K562 (cell line): ENCODE results near the gene TMEM143. TPM values are rescaled to one million over a fixed set of nuclear protein-coding genes. Genes with fewer than 3 reads are reported as not detected.
A peak's percentile ranks its signal among the peaks of the same experiment; 100 is the strongest.

Experiments
- ATAC-seq: fragments of 200-7000 bp; cut with Tn5 transposase; 3 replicates; pipeline ENCODE4 v1.9.1; 2020; ENCODE audit warnings: moderate library complexity
- BruUV-seq: library from RNA; stranded (reverse); fragments of 400-500 nt; replicated peaks from 2 replicates; lab custom pipeline; 2021; lab: Mats Ljungman, UMichigan
- CTCF ChIA-PET: fragments of 300-600 bp; formaldehyde crosslinking; extraction: SDS; loops from one replicate; lab custom pipeline; 2021; ENCODE audit warnings: low intra/inter-chr PET ratio; lab: Yijun Ruan, JAX
- POLR2A ChIA-PET: fragments of 300-600, 350-650 bp; sonication (Branson Sonifier 250); formaldehyde crosslinking; extraction: SDS; loops from one replicate; lab custom pipeline; 2021; ENCODE audit warnings: antibody characterized with exemption, inconsistent platforms; lab: Yijun Ruan, JAX
- DNase-seq, 4 experiments: peaks; one replicate each; pipeline versions ENCODE4 v3.0.0 to v3.0.0-alpha.2; 2011 to 2018; ENCODE audit warnings: low spot score in 3 of 4, mixed read lengths in 3 of 4; ENCODE audit errors: extremely low read depth in 1 of 4
- FAIRE-seq: peaks from 2 replicates; lab custom pipeline; 2011; peaks lifted over from hg19 to GRCh38; lab: Jason Lieb, UNC
- H2AFZ ChIP-seq: 2 replicates; pipeline ENCODE4 v1.6.0; 2011; ENCODE audit warnings: low read depth, low read length, control low read depth, inconsistent platforms
- H3K27ac ChIP-seq: fragments of 200-600 bp; 3 replicates; pipeline ENCODE4 v1.8.0; 2011; ENCODE audit warnings: low read depth, mild to moderate bottlenecking, control low read depth, inconsistent platforms, low read length, moderate library complexity, mixed read lengths; ENCODE audit errors: extremely low read depth
- H3K27me3 ChIP-seq, 2 experiments: fragments of 300-600 bp in 1 of 2; 2 replicates in 1 of 2; 3 replicates in 1 of 2; pipeline versions ENCODE4 v1.6.0 to v1.8.0; 2011; ENCODE audit warnings: inconsistent platforms in 2 of 2, low read length in 2 of 2, mild to moderate bottlenecking in 1 of 2, mixed read lengths in 1 of 2, moderate library complexity in 1 of 2; ENCODE audit not compliant: control insufficient read depth in 2 of 2, insufficient read depth in 2 of 2
- H3K36me3 ChIP-seq: fragments of 300-600 bp; 3 replicates; pipeline ENCODE4 v1.8.0; 2011; ENCODE audit warnings: mild to moderate bottlenecking, low read length, inconsistent platforms; ENCODE audit not compliant: control insufficient read depth, insufficient read depth
- H3K4me1 ChIP-seq, 2 experiments: fragments of 200-600 bp in 1 of 2; replicated peaks in 1 of 2; 2 replicates in 1 of 2; 3 replicates in 1 of 2; pipeline versions ENCODE4 v1.5.1 to v1.8.0; 2011; ENCODE audit warnings: inconsistent platforms in 2 of 2, low read length in 2 of 2, mild to moderate bottlenecking in 1 of 2, mixed read lengths in 1 of 2, moderate library complexity in 1 of 2; ENCODE audit not compliant: control insufficient read depth in 2 of 2, insufficient read depth in 2 of 2
- H3K4me2 ChIP-seq: 2 replicates; pipeline ENCODE4 v1.6.1; 2011; ENCODE audit warnings: low read length, control low read depth, inconsistent platforms, mixed read lengths; ENCODE audit not compliant: insufficient read depth
- H3K4me3 ChIP-seq: fragments of 200-600 bp; sonication (generic), shearing (Covaris generic); 2 replicates; pipeline ENCODE4 v1.5.1; 2016; ENCODE audit warnings: control low read depth, inconsistent platforms
- H3K79me2 ChIP-seq: fragments of 200-600 bp; 3 replicates; pipeline ENCODE4 v1.8.0; 2011; ENCODE audit warnings: low read length, inconsistent platforms; ENCODE audit not compliant: control insufficient read depth, insufficient read depth
- H3K9ac ChIP-seq, 2 experiments: 2 replicates each; pipeline versions ENCODE4 v1.6.0 to v1.6.1; 2011; ENCODE audit warnings: low read depth in 2 of 2, low read length in 2 of 2, control low read depth in 1 of 2, inconsistent platforms in 1 of 2, mild to moderate bottlenecking in 1 of 2, mixed read lengths in 1 of 2; ENCODE audit not compliant: insufficient read depth in 1 of 2
- H3K9me1 ChIP-seq: one replicate; pipeline ENCODE4 v1.6.0; 2011; ENCODE audit warnings: inconsistent platforms, mild to moderate bottlenecking, low read length, moderate library complexity; ENCODE audit not compliant: control insufficient read depth, insufficient read depth
- H3K9me3 ChIP-seq: replicated peaks from 2 replicates; pipeline ENCODE4 v1.5.1; 2011; ENCODE audit warnings: low read depth, low read length, inconsistent platforms; ENCODE audit not compliant: control insufficient read depth, insufficient read depth
- H4K20me1 ChIP-seq: replicated peaks from 2 replicates; pipeline ENCODE4 v1.6.1; 2011; ENCODE audit warnings: low read length, inconsistent platforms, mixed read lengths; ENCODE audit not compliant: control insufficient read depth, insufficient read depth
- GATAD2A ChIP-seq: fragments of 450-650 bp; IDR thresholded peaks from 2 replicates; pipeline ENCODE4 v1.6.1; 2017
- MAFK ChIP-seq: IDR thresholded peaks from 2 replicates; pipeline ENCODE4 v1.6.1; 2011; ENCODE audit warnings: low read length, improper control_type of control experiment
- MED1 ChIP-seq: sonication (generic); formaldehyde crosslinking; IDR thresholded peaks from 2 replicates; pipeline ENCODE4 v1.8.1; 2023; ENCODE audit warnings: missing genetic modification reagents, borderline replicate concordance
- SP1 ChIP-seq: sonication (generic); formaldehyde crosslinking; IDR thresholded peaks from 2 replicates; pipeline ENCODE4 v1.8.1; 2022; ENCODE audit warnings: mild to moderate bottlenecking, missing genetic modification reagents
- ZNF354B ChIP-seq: fragments of 250-450 bp; sonication (Bioruptor Pico); IDR thresholded peaks from 2 replicates; pipeline ENCODE4 v1.4.0; 2020
- ZNF583 ChIP-seq: fragments of 250-450 bp; sonication (Bioruptor Pico); IDR thresholded peaks from 2 replicates; pipeline ENCODE4 v1.4.0; 2020
- ZNF589 ChIP-seq: fragments of 200-800 bp; sonication (Bioruptor generic); IDR thresholded peaks from 2 replicates; pipeline ENCODE4 v1.6.1; 2016; ENCODE audit warnings: low read depth, missing genetic modification characterization, missing compliant biosample characterization
- ZSCAN32 ChIP-seq: fragments of 450-650 bp; formaldehyde crosslinking; IDR thresholded peaks from 2 replicates; pipeline ENCODE4 v1.4.0; 2020; ENCODE audit warnings: mild to moderate bottlenecking, moderate library complexity
- WGBS: fragments of 100-300 bp; shearing (Covaris generic); methylation state at CpG from one replicate; pipeline ENCODE4 v1.1.6; 2016; ENCODE audit warnings: low coverage, mixed read lengths; ENCODE audit not compliant: insufficient coverage; ENCODE audit errors: missing lambda C conversion rate; 5-methylcytosine and 5-hydroxymethylcytosine counted together
- in situ Hi-C: fragments of 300-500 bp; cut with MboI; formaldehyde crosslinking; loops from 4 replicates; pipeline ENCODE4 v1.15.0; 2018; ENCODE audit warnings: inconsistent platforms, mixed read lengths
- intact Hi-C: fragments of 100-400 bp; cut with micrococcal nuclease; formaldehyde crosslinking; loops from 2 replicates; pipeline ENCODE4 v1.14.2; 2022
- polyA plus RNA-seq, 8 experiments: library from polyadenylated mRNA; depleted of rRNA in 4 of 8; stranded (reverse) in 5 of 8; unstranded in 3 of 8; fragments of >200 nt; fragmentation: Nextera tagmentation in 2 of 8; fragmentation: Illumina TruSeq in 1 of 8; extraction: Ambion mirVana in 2 of 8; extraction: Trizol in 1 of 8; gene quantifications; 2 replicates each; pipeline versions ENCODE4 v1.2.1 to v1.2.3, GENCODE V29; 2011 to 2014; ENCODE audit warnings: inconsistent platforms in 1 of 8, missing spikeins in 1 of 8
- total RNA-seq, 7 experiments: library from RNA; depleted of rRNA in 6 of 7; stranded (reverse); fragments of >200 nt in 6 of 7; fragmentation: Illumina TruSeq in 2 of 7; extraction: Trizol in 2 of 7; gene quantifications; 2 replicates each; pipeline versions ENCODE4 v1.2.1 to v1.2.3, GENCODE V29; 2011 to 2021; ENCODE audit warnings: low replicate concordance in 1 of 7
- TF ChIP-seq, protein P1 (sequence below): sonication (generic); formaldehyde crosslinking; IDR thresholded peaks from 2 replicates; pipeline ENCODE4 v1.8.1; 2023; ENCODE audit warnings: missing genetic modification reagents, mild to moderate bottlenecking, borderline replicate concordance
- TF ChIP-seq, protein P2 (sequence below): fragments of 250-450 bp; sonication (Bioruptor Pico); IDR thresholded peaks from 2 replicates; pipeline ENCODE4 v1.4.0; 2020; ENCODE audit warnings: mild to moderate bottlenecking, moderate library complexity, borderline replicate concordance
- TF ChIP-seq, protein P3 (sequence below): sonication (generic); formaldehyde crosslinking; IDR thresholded peaks from 2 replicates; pipeline ENCODE4 v1.8.0; 2022; ENCODE audit warnings: mild to moderate bottlenecking, missing genetic modification reagents

Gene TMEM143
- total and polyA plus RNA-seq, 9 of the 15 experiments (the other 6 are each of a cell fraction or from before 2014, with no cell fraction given), result 0.66 to 8.8 (median 4.3) TPM

DNA sequence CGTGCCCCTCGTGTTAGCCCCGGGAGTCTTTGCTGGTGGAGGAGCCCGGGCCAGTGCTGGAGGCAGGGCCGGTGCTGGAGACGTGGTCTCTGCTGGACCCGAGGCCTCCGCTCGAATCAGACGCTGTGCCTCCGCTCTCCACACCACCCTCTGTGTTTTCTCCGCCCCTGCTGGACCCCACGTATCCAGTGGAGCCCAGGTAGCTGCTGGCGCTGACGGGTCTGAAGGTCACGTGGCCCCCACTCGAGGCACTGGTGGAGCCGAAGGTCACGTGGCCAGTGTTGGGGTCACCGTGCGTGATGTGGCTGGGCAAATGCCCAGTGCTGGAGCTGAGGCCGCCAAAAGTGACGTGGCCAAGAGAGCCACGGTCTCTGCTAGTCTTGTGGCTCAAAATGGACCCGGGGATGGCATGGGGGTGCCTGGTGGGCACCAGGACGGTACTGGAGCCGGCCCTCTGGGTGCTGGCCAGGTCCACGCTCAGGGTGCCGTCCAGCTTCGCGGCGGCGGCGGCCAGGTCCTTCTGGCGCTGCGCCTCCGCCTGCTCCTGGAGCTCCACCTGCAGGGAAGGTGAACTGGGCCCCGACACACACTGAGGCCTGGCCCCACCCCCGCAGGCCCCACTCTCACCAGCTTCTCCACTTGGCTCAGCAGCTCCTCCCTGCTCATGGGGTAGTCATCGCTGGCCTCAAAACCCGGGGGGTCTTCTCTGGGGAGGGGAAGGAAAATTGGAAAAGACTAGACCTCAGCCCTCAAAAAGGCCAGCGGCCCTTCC, 66.6 kb downstream of the TMEM143 start (continued):
- TF ChIP-seq, protein P1, sequence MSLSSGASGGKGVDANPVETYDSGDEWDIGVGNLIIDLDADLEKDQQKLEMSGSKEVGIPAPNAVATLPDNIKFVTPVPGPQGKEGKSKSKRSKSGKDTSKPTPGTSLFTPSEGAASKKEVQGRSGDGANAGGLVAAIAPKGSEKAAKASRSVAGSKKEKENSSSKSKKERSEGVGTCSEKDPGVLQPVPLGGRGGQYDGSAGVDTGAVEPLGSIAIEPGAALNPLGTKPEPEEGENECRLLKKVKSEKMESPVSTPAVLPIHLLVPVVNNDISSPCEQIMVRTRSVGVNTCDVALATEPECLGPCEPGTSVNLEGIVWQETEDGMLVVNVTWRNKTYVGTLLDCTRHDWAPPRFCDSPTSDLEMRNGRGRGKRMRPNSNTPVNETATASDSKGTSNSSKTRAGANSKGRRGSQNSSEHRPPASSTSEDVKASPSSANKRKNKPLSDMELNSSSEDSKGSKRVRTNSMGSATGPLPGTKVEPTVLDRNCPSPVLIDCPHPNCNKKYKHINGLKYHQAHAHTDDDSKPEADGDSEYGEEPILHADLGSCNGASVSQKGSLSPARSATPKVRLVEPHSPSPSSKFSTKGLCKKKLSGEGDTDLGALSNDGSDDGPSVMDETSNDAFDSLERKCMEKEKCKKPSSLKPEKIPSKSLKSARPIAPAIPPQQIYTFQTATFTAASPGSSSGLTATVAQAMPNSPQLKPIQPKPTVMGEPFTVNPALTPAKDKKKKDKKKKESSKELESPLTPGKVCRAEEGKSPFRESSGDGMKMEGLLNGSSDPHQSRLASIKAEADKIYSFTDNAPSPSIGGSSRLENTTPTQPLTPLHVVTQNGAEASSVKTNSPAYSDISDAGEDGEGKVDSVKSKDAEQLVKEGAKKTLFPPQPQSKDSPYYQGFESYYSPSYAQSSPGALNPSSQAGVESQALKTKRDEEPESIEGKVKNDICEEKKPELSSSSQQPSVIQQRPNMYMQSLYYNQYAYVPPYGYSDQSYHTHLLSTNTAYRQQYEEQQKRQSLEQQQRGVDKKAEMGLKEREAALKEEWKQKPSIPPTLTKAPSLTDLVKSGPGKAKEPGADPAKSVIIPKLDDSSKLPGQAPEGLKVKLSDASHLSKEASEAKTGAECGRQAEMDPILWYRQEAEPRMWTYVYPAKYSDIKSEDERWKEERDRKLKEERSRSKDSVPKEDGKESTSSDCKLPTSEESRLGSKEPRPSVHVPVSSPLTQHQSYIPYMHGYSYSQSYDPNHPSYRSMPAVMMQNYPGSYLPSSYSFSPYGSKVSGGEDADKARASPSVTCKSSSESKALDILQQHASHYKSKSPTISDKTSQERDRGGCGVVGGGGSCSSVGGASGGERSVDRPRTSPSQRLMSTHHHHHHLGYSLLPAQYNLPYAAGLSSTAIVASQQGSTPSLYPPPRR (CRISPR knock-in tag), result no peak

DNA sequence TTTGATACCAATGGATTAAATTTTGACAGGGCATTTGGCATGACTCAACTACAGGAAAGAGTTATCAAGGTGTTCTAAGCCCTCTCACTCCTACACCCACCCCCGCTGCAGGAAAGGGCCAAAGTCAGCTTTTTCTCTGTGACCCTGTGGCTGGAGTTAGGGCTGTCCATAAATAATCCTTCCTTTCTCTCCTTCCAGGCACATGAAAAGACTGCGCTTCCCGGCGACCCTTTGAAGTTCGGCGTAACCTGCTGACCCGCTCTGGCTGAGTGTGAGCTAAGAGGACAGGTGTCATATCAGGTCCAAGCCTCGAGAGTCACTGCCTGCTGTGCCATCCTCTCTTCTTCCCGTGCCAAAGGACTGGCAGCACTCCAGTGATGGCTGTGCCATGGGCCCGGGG, 68.3 kb downstream of the TMEM143 start:
- no peak for ATAC-seq
- POLR2A ChIA-PET, result interaction anchor here (1.3 kb wide), 1 partner anchor 404 kb away, joined by 3 read pairs; no protein-coding TSS in a partner anchor

More for the DNA sequence above, 68.3 kb downstream of the TMEM143 start:
- in situ Hi-C loops (no loop called here), intact Hi-C loops (loop anchor here (10.0 kb wide), 1 partner anchor 191 kb away; no protein-coding TSS in a partner anchor)
- FAIRE-seq, result no peak
- Histone ChIP-seq H3K9me3 (no peaks in the 10 kb centered on the region), H3K9me1 (no peaks in the 10 kb centered on the region), H2AFZ (no peak overlapping the region), H3K27ac (no peak overlapping the region), H3K4me1 (peaks cover 4 to 23% of the 10 kb centered on the region in 2 experiments; a peak in 3 of 5 replicates), H4K20me1 (no peaks in the 10 kb centered on the region), H3K4me3 (no peak overlapping the region), H3K27me3 (no peaks in the 10 kb centered on the region; a peak in 1 of 5 replicates), H3K4me2 (no peak overlapping the region), H3K79me2 (no peaks in the 10 kb centered on the region), H3K9ac (0 out of 4 replicates have a peak overlapping the region, but pooled peaks of 1 of the 2 experiments have one; percentile 60), H3K36me3 (no peaks in the 10 kb centered on the region)
- no TSS peak for BruUV-seq
- 29% methylated on average over 9 of the region's 10 CpGs for WGBS
- TF ChIP-seq ZNF354B (CRISPR knock-in tag) (no peak), MAFK (no peak), GATAD2A (no peak), ZNF583 (no peak), SP1 (CRISPR knock-in tag) (no peak), ZNF589 (CRISPR knock-in tag) (no peak), MED1 (CRISPR knock-in tag) (no peak), ZSCAN32 (CRISPR knock-in tag) (no peak)
- TF ChIP-seq, protein P2, sequence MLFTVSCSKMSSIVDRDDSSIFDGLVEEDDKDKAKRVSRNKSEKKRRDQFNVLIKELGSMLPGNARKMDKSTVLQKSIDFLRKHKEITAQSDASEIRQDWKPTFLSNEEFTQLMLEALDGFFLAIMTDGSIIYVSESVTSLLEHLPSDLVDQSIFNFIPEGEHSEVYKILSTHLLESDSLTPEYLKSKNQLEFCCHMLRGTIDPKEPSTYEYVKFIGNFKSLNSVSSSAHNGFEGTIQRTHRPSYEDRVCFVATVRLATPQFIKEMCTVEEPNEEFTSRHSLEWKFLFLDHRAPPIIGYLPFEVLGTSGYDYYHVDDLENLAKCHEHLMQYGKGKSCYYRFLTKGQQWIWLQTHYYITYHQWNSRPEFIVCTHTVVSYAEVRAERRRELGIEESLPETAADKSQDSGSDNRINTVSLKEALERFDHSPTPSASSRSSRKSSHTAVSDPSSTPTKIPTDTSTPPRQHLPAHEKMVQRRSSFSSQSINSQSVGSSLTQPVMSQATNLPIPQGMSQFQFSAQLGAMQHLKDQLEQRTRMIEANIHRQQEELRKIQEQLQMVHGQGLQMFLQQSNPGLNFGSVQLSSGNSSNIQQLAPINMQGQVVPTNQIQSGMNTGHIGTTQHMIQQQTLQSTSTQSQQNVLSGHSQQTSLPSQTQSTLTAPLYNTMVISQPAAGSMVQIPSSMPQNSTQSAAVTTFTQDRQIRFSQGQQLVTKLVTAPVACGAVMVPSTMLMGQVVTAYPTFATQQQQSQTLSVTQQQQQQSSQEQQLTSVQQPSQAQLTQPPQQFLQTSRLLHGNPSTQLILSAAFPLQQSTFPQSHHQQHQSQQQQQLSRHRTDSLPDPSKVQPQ (CRISPR knock-in tag), result no peak
- TF ChIP-seq, protein P3, sequence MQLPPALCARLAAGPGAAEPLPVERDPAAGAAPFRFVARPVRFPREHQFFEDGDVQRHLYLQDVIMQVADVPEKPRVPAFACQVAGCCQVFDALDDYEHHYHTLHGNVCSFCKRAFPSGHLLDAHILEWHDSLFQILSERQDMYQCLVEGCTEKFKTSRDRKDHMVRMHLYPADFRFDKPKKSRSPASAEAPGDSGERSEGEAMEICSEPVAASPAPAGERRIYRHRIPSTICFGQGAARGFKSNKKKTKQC, result no peak
- CTCF ChIA-PET, result interaction anchor here (0.6 kb wide), 1 partner anchor 285 kb away, joined by 3 read pairs; no protein-coding TSS in a partner anchor
- DNase-seq, result no peak
